ENCODE measurements around the gene KPNA2.
"Not testable (repeated sequence)": the region's sequence is repeated elsewhere in the genome, so short reads cannot be mapped to it uniquely, and the experiment has no call there.

The KPNA2 gene

DNA sequence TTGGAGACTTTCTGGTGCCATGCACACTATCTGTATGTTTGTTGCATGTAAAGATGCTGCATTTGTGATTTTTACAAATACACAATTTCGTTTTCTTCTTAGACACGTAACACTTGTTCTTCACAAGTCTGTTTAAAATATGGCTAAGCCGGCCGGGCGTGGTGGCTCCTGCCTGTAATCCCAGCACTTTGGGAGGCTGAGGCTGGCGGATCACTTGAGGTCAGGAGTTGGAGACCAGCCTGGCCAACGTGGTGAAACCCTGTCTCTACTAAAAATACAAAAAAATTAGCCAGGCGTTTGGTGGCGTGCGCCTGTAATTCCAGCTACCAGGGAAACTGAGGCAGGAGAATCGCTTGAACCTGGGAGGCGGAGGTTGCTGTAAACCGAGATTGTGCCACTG is 14.7 kb upstream of the KPNA2 start:
- not testable (repeated sequence) for FAIRE-seq

DNA sequence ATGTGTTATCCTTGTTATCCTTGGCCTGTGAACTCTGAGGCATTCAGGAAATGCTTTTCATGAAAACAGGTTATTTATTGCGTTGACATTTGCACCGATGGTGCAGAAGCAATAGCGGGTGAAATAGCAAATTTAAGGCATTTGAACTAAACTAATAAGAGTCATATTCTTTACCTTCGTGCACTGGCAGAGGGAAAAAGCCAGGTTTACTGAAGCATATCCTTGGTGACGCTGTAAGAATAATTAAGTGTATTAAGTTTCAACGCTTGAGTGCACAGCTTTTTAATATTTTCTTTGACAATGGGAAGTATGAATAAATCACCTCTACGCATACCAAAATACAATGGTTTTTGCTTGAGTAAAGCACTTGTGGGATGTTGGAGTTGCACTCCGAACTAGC is 13.6 kb upstream of the KPNA2 start:
- FAIRE-seq: no peak

DNA sequence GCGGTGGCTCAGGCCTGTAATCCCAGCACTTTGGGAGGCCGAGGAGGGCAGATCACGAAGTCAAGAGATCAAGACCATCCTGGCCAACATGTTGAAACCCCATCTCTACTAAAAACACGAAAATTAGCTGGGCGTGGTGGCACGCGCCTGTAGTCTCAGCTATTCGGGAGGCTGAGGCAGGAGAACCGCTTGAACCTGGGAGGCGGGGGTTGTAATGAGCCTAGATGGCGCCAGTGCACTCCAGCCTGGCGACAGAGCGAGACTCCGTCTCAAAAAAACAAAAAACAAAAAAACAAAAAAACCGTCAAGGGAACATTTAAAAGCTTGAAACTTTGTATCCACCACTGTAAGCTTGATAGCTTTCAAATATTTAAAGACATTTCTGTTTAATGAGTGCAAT is 13.0 kb upstream of the KPNA2 start:
- not testable (repeated sequence) for FAIRE-seq

DNA sequence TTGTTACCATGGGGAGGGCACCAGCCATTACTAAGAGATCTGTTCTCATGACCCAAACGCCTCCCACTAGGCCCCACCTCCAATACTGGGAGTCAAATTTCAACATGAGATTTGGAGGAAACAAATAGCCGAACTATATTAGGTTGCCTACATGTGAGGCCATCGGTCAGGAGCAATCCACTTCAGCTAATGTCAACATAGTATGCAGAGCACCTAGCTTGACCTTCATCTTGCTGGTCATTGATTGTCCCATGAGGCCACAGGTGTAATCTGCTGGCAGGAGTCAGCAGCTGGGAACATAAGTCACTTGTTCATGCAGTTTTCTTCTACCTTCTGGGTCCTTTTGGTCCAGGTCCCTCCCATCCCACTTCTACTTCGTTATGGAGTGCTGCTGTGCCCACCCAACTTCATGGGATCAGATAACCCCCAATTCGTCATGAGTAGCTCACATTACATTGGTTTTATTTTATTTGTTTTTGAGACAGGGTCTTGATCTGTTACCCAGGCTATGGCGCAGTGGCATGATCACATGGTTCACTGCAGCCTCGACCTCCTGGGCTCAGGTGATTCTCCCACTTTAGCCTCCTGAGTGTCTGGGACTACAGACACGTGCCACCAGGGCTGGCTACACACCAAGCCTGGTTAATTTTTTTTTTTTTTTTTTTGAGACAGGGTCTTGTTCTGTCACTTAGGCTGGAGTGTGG is 5.9 kb upstream of the KPNA2 start:
- FAIRE-seq: no peak

DNA sequence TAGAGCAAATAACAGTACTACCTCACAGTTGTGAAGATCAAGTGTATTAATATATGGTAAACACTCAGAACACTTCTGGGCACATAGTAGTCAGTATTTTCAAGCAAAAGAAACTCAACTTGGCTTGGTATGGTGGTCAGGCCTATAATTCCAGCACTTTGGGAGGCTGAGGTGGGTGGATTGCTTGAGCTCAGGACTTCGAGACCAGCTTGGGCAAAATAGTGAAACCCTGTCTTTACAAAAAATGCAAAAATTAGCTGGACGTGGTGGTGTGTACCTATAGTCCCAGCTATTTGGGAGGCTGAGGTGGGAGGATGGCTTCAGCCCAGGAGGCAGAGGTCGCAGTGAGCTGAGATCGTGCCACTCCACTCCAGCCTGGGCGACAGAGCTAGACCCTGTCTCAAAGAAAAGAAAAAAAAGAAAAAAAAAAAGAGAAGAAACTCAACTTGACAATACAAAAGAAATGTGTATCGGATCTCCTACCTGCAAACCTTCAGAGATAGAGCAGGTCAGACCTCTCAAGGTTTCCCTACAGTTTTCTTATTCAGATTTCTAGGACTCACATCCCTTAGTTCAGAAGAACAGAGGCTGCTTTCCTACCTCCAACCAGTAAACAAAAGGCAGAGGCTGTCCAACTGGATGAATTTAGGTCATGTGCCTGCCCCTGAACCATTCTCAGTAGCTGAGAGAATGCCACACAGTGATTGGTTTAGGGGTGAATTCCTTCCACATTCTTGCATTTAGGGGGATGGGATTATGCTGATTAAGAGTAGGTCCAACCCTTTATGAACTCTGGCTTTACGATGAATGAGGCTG is 1.7 kb upstream of the KPNA2 start:
- FAIRE-seq: no peak

DNA sequence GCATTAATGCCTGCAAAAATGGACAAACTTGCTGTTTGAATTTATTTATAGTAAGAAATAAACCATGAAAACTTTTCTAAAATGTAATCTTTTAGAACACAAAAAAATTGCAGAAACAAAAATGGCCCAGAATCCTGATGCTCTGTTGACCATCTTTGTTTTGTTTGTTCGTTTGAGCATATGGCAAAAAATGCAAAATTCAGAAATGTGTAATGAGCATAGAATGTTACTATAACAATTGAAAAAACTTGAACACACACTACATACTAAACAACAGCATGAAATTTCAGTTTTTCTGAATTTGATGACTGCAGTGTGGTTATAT is 1.1 kb upstream of the KPNA2 start:
- no peak for FAIRE-seq

DNA sequence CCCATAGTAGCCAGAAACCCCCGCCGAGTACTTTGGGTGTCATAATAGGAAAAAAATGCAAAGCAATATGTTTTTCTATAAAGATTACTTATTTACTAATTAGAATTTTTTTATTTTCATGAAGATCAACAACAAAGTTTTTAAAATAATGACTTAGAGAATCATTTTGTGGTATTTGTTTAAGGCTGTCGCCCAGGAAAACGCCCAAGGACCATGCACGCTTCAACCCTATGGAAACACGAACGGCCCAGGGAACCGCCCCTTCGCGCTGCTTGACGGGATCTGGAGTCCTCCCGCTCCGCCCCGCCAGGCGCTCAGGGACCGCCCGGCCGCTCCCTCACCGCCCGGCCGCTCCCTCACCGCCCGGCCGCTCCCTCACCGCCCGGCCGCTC is 408 bp upstream of the KPNA2 start:
- FAIRE-seq: peak; percentile 62

DNA sequence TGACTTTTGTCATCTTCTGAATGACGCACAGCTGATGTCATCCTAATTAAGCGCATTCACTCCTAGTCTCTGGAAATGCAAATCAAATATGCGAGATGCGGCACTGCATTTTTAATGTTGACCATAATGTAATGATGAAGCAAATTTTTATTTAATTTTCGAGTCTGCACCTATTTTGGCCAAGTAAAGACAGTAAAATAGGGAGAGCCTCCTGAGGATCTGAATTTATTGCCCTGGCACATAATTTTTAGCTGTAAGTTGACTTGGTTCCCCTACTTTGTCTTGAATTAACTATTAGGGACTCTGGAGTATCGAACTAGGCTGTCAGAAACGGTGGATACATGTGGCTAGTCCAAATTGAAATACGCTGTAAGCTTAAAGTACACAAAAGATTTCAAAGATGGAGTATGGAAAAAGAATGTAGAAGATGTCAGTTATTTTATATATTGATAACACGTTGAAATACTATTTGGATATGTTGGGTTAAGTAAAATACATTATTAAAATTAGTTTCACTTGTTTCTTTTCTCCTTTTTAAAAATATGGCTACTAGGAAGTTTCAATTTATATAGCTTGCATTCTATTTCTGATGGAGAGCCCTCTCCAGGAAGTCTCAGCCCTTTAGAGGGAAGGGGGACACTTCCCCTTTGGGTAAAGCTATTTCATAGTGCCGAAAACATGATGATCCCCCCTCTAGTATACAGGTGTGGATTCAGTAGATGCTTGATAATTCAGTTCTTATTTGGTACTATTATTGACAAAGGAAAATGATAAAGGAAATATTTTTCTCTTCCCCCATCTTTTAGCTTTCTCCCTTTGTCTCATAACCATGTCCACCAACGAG is 991 bp downstream of the KPNA2 start:
- FAIRE-seq: no peak

DNA sequence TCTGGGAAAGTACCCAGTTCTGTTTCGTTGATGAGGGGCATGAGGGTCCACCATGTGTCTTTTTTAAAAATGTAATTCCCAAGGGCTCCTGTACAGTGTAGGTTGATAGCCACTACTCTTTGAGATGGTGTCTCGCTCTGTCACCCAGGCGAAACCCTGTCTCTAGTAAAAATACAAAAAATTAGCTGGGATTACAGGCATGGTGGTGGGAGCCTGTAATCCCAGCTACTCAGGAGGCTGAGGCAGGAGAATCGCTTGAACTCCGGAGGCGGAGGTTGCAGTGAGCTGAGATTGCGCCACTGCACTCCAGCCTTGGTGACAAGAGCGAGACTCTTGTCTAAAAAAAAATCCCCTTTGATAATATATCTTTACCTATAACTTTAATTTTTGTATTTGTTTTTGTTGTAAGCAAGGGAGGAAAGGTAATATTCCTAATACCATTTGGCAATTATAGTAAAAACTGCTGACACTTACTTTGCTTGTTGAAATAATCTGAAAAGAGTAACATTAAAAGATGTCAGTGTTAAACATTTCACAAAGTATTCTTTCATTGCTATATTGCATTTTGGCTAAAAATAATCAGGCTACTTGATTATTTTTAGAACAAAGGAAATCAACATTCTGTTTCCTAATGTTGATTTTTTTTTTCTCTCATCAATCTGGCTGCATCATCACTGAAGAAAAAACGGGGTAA is 11.8 kb downstream of the KPNA2 start:
- no peak for FAIRE-seq

DNA sequence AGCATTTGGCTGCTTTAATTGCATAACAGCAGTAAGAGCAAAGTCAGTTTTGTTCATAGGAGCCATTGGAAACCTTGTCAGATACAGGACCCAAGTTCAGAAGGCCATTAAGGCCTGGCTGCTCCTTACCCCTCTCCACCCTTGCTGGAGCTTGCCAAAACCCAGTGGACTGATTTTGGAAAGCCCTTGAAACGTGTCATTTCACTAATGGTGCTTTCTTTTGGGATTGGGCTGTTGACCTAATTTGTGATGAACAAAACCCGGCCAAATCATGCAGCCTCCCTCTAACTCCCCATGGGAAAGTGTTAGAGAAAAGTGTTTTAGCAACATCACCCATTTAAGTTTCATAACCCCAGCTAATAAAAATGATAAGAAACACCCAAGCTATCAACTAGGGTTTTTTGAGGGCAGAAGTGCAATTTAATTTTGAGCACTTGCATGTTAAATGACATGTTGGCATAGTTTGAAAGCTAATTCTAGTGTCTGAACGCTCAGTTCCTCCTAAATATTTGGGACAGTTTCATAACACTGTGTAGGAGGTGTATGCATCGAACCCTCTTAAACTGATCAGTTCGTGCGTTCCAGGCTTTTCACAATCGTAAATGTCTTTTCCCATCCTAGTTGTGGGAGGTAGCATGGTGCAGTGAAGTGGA is 12.5 kb downstream of the KPNA2 start:
- peak; percentile 77 for FAIRE-seq

DNA sequence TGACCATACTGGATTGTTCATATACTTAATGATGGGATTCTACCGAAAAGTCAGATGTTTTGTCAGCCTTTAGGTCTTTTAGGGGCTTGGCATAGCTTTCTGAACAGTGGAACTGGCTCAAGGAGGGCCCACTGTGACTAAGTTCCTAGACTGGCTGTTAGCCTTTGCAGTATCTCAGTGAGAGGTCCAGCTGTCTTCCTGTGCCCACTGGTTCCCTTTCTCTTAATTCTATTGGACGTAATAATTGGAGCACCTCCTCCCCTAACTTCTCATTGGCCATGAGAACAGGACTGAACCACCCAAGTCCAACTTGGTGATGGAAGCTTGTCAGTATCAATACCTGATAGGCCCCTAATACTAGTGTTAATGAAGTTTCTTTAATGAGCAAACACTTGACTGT is 13.5 kb downstream of the KPNA2 start:
- FAIRE-seq: no peak

DNA sequence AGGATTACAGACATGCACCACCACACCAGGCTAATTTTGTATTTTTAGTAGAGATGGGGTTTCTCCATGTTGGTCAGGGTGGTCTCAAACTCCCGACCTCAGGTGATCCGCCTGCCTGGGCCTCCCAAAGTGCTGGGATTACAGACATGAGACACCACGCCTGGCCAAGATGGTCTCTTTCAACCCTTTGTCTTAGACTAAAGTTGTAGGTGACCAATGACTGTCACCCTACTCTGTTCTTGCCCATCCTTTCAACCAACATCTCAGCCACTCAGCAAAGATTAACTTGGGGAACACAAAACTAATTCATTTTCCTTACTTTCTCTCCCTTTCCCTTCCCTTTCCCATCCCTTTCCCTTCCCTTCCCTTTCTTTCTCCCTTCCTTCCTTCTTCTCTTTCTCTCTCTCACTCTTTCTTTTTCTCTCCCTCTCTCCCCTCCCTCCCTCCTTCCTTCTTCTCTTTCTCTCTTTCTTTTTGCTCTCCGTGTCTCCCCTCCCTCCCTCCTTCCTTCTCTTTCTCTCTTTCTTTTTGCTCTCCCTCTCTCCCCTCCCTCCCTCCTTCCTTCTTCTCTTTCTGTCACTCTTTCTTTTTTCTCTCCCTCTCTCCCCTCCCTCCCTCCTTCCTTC is 14.4 kb downstream of the KPNA2 start:
- not testable (repeated sequence) for FAIRE-seq

DNA sequence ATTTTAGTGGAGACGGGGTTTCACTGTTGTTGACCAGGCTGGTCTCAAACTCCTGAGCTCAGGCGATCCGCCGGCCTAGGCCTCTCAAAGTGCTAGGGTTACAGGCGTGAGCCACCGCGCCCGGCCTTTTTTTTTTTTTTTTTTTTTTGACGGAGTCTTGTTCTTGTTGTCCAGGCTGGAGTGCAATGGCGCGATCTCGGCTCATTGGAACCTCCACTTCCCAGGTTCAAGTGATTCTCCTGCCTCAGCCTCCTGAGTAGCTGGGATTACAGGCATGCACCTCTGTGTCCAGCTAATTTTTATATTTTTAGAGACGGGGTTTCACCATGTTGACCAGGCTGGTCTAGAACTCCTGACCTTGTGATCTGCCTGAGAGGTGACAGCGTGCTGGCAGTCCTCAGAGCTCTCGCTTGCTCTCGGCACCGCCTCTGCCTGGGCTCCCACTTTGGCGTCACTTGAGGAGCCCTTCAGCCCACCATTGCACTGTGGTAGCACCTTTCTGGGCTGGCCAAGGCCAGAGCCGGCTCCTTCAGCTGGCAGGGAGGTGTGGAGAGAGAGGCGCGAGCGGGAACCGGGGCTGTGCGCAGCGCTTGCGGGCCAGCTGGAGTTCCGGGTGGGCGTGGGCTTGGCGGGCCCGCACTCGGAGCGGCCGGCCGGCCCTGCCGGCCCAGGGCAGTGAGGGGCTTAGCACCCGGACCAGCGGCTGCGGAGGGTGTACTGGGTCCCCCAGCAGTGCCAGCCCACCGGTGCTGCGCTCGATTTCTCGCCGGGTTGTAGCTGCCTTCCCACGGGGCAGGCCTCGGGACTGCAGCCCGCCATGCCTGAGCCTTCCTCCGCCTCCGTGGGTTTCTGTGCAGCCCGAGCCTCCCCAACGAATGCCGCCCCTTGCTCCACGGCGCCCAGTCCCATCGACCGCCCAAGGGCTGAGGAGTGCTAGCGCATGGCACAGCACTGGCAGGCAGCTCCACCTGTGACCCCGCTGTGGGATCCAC is 16.1 kb downstream of the KPNA2 start:
- FAIRE-seq: not testable (repeated sequence)

DNA sequence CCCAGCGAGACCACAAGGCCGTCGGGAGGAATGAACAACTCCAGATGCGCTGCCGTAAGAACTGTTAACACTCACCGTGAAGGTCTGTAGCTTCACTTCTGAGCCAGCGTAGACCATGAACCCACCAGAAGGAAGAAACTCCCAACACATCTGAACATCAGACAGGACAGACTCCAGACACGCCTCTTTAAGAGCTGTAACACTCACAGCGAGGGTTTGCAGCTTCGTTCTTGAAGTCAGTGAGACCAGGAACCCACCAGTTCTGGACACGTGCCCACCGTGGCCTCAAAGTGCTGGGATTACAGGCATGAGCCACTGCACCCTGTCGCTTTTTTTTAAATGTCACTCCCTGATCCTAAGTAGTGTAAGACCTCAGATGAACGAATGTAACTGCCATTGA is 17.3 kb downstream of the KPNA2 start:
- FAIRE-seq: no peak

DNA sequence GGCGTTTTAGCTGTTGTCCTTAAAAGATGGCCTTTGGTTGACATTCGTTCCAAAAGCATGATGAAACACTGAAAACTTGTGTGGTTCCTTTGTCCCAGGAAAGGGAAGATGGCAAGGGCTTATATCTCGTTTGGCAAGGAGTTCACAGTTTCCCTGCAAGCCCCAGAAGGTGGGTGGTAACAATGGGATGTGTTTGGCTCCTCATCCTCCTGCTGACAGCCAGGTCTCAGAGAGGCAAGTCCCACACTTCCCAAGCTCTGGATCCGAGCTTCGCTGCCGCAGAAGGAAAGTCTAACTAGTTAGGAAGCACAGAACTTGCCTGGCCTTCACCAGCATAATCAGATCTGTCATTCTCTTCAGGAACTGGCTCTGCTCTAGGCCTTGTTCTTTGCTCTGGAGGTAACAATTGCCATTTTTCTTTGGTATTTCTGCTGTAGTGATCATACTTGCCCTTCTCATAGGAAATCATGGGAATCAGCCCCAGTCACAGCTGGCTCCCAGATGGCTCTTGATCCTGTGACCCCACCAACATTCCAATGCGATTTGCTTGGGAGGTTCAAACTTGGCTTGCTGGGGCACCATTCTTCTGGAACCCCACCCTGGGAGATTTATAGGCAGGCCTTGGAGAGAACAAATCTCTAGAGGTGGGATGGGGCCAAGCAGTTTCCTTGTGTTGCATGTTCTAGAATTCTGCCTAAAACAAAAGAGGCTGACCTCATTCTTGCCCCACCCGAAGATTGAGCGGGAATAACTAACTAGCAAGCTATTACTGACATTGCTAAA is 17.9 kb downstream of the KPNA2 start:
- FAIRE-seq: no peak

DNA sequence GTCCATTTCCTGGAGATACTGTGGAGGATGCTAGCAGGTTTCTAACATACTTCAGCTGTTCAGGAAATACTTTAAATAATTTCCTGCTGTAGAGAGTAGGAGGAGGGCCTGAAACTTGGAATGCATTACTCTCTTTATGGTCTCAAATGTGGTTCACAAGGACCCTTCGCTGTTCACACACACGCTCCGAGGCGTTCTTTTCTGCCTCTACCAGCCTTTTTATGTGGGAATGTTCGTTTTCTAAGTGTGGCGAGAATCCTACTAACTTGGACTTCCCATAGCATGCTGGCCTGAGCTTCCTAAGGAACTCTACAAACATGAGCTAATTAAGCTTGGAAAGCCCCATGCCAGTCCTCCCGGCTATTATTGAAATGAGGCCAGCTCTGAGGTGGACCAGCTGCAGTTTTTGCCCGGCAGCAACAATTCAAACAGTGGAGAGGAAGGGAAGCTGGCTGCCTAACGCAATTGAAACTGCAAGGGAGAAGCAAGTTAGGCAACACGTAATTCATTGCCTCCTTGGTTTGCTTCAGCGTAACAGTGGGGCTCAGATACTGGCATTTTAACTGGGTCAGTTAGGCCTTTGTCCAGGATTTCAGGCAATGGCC is 18.9 kb downstream of the KPNA2 start:
- no peak for FAIRE-seq

DNA sequence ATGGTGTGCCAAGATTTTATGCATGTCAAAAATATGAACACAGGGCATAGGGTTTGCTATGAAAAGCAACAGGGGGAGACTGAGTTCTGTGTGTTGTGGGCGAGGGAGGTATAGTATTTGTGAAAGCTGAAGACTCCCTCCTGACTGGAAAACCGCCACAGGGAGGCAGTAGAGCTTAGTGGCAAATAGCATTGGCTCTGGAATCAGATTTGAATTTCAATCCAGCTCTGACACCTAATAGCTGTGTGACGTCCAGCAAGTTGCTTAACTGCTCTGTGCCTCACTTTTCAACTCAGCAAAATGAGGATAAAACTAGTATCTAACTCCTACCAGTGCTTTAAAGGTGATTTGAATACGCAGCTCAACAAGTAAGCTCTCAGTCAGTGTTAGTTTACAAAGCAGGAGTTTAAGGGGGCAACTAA is 22.0 kb downstream of the KPNA2 start:
- FAIRE-seq: no peak

DNA sequence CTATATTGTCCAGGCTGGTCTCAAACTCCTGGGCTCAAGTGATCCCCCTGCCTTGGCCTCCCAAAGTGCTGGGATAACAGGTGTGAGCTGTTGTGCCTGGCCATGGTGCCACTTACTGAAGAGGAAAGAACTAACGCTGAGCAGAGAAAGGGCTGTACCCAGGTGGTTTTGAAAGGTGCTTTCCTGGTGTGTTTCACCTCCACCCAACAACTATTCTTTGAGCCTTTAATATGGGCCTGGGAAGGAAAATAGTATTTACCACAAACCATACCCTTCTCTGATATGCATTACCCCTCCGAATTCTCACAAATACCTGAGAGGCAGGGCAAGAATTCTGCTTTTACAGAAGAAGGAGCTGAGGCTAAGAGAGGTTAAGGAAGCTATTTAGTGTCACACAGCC is 24.8 kb downstream of the KPNA2 start:
- FAIRE-seq: no peak
